Right lobe of liver (tissue), 6 donors: ENCODE results near the gene CDKN2A. TPM values are rescaled to one million over a fixed set of nuclear protein-coding genes. Genes with fewer than 3 reads are reported as not detected.

Source experiments
- ATAC-seq, 4 donors: fragments of 200-7000 bp; cut with Tn5 transposase; one replicate each; pipeline ENCODE4 v1.9.1; 2020; ENCODE audit warnings: mild to moderate bottlenecking in 4 of 4, moderate library complexity in 4 of 4
- DNase-seq, 3 donors: peaks; one replicate each; pipeline ENCODE4 v3.0.0-alpha.2; 2020
- H3K27ac ChIP-seq, 3 donors: fragments of 200-600 bp; one replicate each; pipeline ENCODE4 v1.8.0; 2022
- H3K27me3 ChIP-seq, 2 donors: fragments of 200-600 bp; one replicate each; pipeline ENCODE4 v1.8.0; 2022
- H3K36me3 ChIP-seq, 4 donors: fragments of 200-600 bp; sonication (generic) in 1 of 4; one replicate each; pipeline versions ENCODE4 v1.5.1 to v1.8.0; 2017 to 2022; ENCODE audit warnings: control low read depth in 1 of 4
- H3K4me1 ChIP-seq, 4 donors: fragments of 200-600 bp; sonication (generic) in 1 of 4; one replicate each; pipeline versions ENCODE4 v1.5.1 to v1.8.0; 2017 to 2022; ENCODE audit warnings: control low read depth in 1 of 4
- H3K4me3 ChIP-seq, 3 donors: fragments of 200-600 bp; one replicate each; pipeline ENCODE4 v1.8.0; 2022
- H3K9me3 ChIP-seq, 4 donors: fragments of 200-600 bp; sonication (generic) in 1 of 4; one replicate each; pipeline versions ENCODE4 v1.5.1 to v1.8.0; 2017 to 2022; ENCODE audit warnings: control low read depth in 1 of 4
- CTCF ChIP-seq, 4 donors: fragments of 200-600 bp in 3 of 4; fragments of 450-650 bp in 1 of 4; IDR thresholded peaks; one replicate each; pipeline versions ENCODE4 v1.5.1 to v1.8.0; 2016 to 2022; ENCODE audit warnings: antibody characterized with exemption in 4 of 4, mild to moderate bottlenecking in 2 of 4
- POLR2A ChIP-seq: fragments of 450-650 bp; IDR thresholded peaks from one replicate; pipeline ENCODE4 v1.6.1; 2017; ENCODE audit warnings: antibody characterized with exemption, mild to moderate bottlenecking
- WGBS: methylation state at CpG from one replicate; pipeline ENCODE4 v1.1.6; 2018; ENCODE audit warnings: low coverage, low lambda C conversion rate; ENCODE audit not compliant: insufficient coverage; ENCODE audit errors: missing lambda C conversion rate; 5-methylcytosine and 5-hydroxymethylcytosine counted together
- intact Hi-C, 2 donors: fragments of 100-400 bp; cut with DNase I; formaldehyde crosslinking; loops; one replicate each; pipeline versions ENCODE4 v1.11.2 to v1.14.1; 2022
- total RNA-seq, 6 experiments: library from RNA; depleted of rRNA in 2 of 6; stranded (reverse); fragments of >200 nt in 2 of 6; fragmentation: NEBNext Ultra II Directional in 3 of 6; extraction: Animal tissue kit (Norgen Biotek cat#: 25700) in 3 of 6; gene quantifications; one replicate each; pipeline versions ENCODE4 v1.1.0 to v1.2.4, GENCODE V29; 2016 to 2023
- donor health status: DM: no; HTN: yes; CAD: no.
- donor health status: DM: no; HTN: no; CAD: no.
- donor health status: DM: no; HTN: no; CAD: no.
- donor health status: DM: no; HTN: yes; CAD: no.
- donor health status: DM: no; HTN: yes; CAD: no.

Gene CDKN2A
- total RNA-seq, 6 experiments from 2014 or later: 0.30 to 1.4 (median 1.2) TPM; not detected in 1

- no peaks in the 10 kb centered on the region for H3K27me3 ChIP-seq
- H3K36me3 ChIP-seq: no peaks in the 10 kb centered on the region
- H3K4me1 ChIP-seq: no peaks in the 10 kb centered on the region
- no peaks in the 10 kb centered on the region for H3K9me3 ChIP-seq
- no peak overlapping the region for H3K27ac ChIP-seq
- H3K4me3 ChIP-seq: no peak overlapping the region
- ATAC-seq (no peak), DNase-seq (no peak)
- no CpG with 5 or more reads among the region's 2 CpGs for WGBS
- TF ChIP-seq POLR2A (no peak), CTCF (IDR thresholded peaks at IDR 0.05) (no peak)
- intact Hi-C loops: no loop called here
These were observed 35.4 kb downstream of the CDKN2A start for GRCh38 chr9:21958833-21959232.

- no peaks in the 10 kb centered on the region for H3K9me3 ChIP-seq
- 71% methylated on average over 1 of the region's 2 CpGs for WGBS
- H3K27me3 ChIP-seq: no peaks in the 10 kb centered on the region
These were observed 48.6 kb downstream of the CDKN2A start for GRCh38 chr9:21945606-21946005.

GRCh38 chr9:21943464-21943863 lies 50.7 kb downstream of the CDKN2A start:
- 74% methylated on average over 4 of the region's 4 CpGs for WGBS
- no peaks in the 10 kb centered on the region for H3K9me3 ChIP-seq

More at GRCh38 chr9:21945606-21946005, 48.6 kb downstream of the CDKN2A start:
- H3K4me1 ChIP-seq: no peaks in the 10 kb centered on the region
- intact Hi-C loops: no loop called here
- no peaks in the 10 kb centered on the region for H3K36me3 ChIP-seq
- no peak overlapping the region for H3K27ac ChIP-seq
- no peak for DNase-seq
- H3K4me3 ChIP-seq: no peak overlapping the region
- TF ChIP-seq POLR2A: no peak
- no peak for TF ChIP-seq CTCF (IDR thresholded peaks at IDR 0.05)
- no peak for ATAC-seq

GRCh38 chr9:21941337-21941995 lies 52.7 kb downstream of the CDKN2A start:
- Histone ChIP-seq H3K9me3 (no peaks in the 10 kb centered on the region), H3K4me1 (no peaks in the 10 kb centered on the region), H3K27me3 (no peaks in the 10 kb centered on the region), H3K36me3 (no peaks in the 10 kb centered on the region), H3K4me3 (no peak overlapping the region), H3K27ac (no peak overlapping the region)
- 94% methylated on average over 4 of the region's 4 CpGs for whole genome bisulfite sequencing
- DNase-seq (no peak), ATAC-seq (no peak)
- TF ChIP-seq POLR2A (no peak), CTCF (IDR thresholded peaks at IDR 0.05) (no peak)
- intact Hi-C loops: no loop called here

More at GRCh38 chr9:21943464-21943863, 50.7 kb downstream of the CDKN2A start:
- DNase-seq: no peak
- no peak overlapping the region for H3K27ac ChIP-seq
- H3K4me3 ChIP-seq: no peak overlapping the region
- TF ChIP-seq POLR2A (no peak), CTCF (IDR thresholded peaks at IDR 0.05) (no peak)
- ATAC-seq: no peak
- no peaks in the 10 kb centered on the region for H3K27me3 ChIP-seq
- H3K36me3 ChIP-seq: no peaks in the 10 kb centered on the region
- H3K4me1 ChIP-seq: no peaks in the 10 kb centered on the region
- intact Hi-C loops: no loop called here
